Measurements from ENCODE around the gene PPP1R7. TPM values are rescaled to one million over a fixed set of nuclear protein-coding genes. Genes with fewer than 3 reads are reported as not detected.

PPP1R7 gene
- polyA plus RNA-seq, 1 of the 3 experiments (the other 2 are of a cell fraction): 56.9 TPM

DNA sequence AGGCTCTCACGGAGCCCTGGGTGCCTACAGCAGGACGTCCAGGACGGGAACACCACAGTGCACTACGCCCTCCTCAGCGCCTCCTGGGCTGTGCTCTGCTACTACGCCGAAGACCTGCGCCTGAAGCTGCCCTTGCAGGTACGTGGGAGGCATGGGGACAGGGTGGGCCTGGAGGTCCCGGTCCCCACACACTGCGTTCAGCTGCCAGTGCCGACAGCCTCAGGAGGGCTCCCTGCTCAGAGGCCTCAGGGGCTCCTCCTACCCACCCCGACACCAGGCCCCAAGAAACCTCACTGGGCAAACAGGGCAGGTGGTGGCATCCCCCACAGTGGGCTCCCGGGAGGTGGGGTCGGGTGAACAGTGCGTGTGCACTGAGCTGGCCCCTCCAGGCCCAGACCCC, 49.0 kb downstream of the PPP1R7 start:
- Histone ChIP-seq H3K4me1 (ENCODE audit: control insufficient read depth in 1 of 2, insufficient read depth in 2 of 2, low read depth in 1 of 2, low read length in 1 of 2) (no peaks in the 10 kb centered on the region; a peak in 1 of 4 replicates), H3K4me3 (ENCODE audit: low read depth in 2 of 2, low read length in 1 of 2) (no peak overlapping the region), H4K20me1 (ENCODE audit: insufficient read depth) (no peaks in the 10 kb centered on the region), H3K79me2 (ENCODE audit: insufficient read depth) (no peaks in the 10 kb centered on the region), H3K27me3 (ENCODE audit: insufficient read depth) (no peaks in the 10 kb centered on the region), H2AFZ (ENCODE audit: low read depth) (no peak overlapping the region), H3F3A (replicated peaks; ENCODE audit: insufficient read depth) (no peaks in the 10 kb centered on the region), H3K36me3 (replicated peaks in 1 of 2; ENCODE audit: control insufficient read depth in 1 of 2, insufficient read depth in 2 of 2, low read length in 1 of 2) (no peaks in the 10 kb centered on the region), H3K9me3 (no peaks in the 10 kb centered on the region), H3K4me2 (no peak overlapping the region), H3K9ac (no peak overlapping the region), H3K27ac (ENCODE audit: low read depth in 2 of 2, low read length in 1 of 2) (no peak overlapping the region), H3K9me2 (no peaks in the 10 kb centered on the region)
- no peak for TF ChIP-seq TCF12 (IDR thresholded peaks at IDR 0.05)
- TF ChIP-seq, protein P1, sequence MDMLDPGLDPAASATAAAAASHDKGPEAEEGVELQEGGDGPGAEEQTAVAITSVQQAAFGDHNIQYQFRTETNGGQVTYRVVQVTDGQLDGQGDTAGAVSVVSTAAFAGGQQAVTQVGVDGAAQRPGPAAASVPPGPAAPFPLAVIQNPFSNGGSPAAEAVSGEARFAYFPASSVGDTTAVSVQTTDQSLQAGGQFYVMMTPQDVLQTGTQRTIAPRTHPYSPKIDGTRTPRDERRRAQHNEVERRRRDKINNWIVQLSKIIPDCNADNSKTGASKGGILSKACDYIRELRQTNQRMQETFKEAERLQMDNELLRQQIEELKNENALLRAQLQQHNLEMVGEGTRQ (IDR thresholded peaks at IDR 0.05; ENCODE audit: borderline replicate concordance, low read depth, low read length): no peak
- no peak for TF ChIP-seq RAD21 (IDR thresholded peaks at IDR 0.05; ENCODE audit: low read length)
- TF ChIP-seq FOXM1 (IDR thresholded peaks at IDR 0.05; ENCODE audit: low read depth): no peak
- TF ChIP-seq FOSL2 (IDR thresholded peaks at IDR 0.05; ENCODE audit: borderline replicate concordance, low read depth): no peak
- no peak for TF ChIP-seq NRF1 (IDR thresholded peaks at IDR 0.05; ENCODE audit: low read depth, low read length)
- no peak for TF ChIP-seq MXI1 (IDR thresholded peaks at IDR 0.05; ENCODE audit: low read depth, low read length)
- TF ChIP-seq RFX5 (IDR thresholded peaks at IDR 0.05; ENCODE audit: low read length): no peak
- TF ChIP-seq CHD2 (IDR thresholded peaks at IDR 0.05; ENCODE audit: low read length, partially characterized antibody): no peak
- no peak for TF ChIP-seq RCOR1 (IDR thresholded peaks at IDR 0.05; ENCODE audit: low read length)
- TF ChIP-seq GATA2 (CRISPR knock-in tag; IDR thresholded peaks at IDR 0.05): no peak
- ChIA-PET POLR2A (no interaction called here), CTCF (interaction anchor here (1.2 kb wide), 1 partner anchor 12 kb away, joined by 3 read pairs; no protein-coding TSS in a partner anchor)
- no peak for DNase-seq
- WGBS (ENCODE audit: low lambda C conversion rate): 84% methylated on average over 5 of the region's 16 CpGs

- WGBS (ENCODE audit: low lambda C conversion rate): 81% methylated on average over 29 of the region's 42 CpGs
- CTCF ChIA-PET: no interaction called here
- TF ChIP-seq NFIC (IDR thresholded peaks at IDR 0.05; ENCODE audit: borderline replicate concordance) (no peak), CTCF (IDR thresholded peaks at IDR 0.05) (no peak), SMC3 (IDR thresholded peaks at IDR 0.05; ENCODE audit: low read depth, low read length) (no peak), FOSL2 (IDR thresholded peaks at IDR 0.05; ENCODE audit: borderline replicate concordance, low read depth) (no peak), MXI1 (IDR thresholded peaks at IDR 0.05; ENCODE audit: low read depth, low read length) (no peak), TCF12 (IDR thresholded peaks at IDR 0.05) (no peak)
Observed at GRCh38 chr2:241199897-241200821, 49.9 kb downstream of the PPP1R7 start.

More at GRCh38 chr2:241199897-241200821, 49.9 kb downstream of the PPP1R7 start:
- DNase-seq: no peak
- Histone ChIP-seq H3K4me1 (ENCODE audit: control insufficient read depth in 1 of 2, insufficient read depth in 2 of 2, low read depth in 1 of 2, low read length in 1 of 2) (no peaks in the 10 kb centered on the region; a peak in 1 of 4 replicates), H3K4me3 (ENCODE audit: low read depth in 2 of 2, low read length in 1 of 2) (no peak overlapping the region), H3K4me2 (no peak overlapping the region), H2AFZ (ENCODE audit: low read depth) (no peak overlapping the region), H3K27me3 (ENCODE audit: insufficient read depth) (no peaks in the 10 kb centered on the region), H4K20me1 (ENCODE audit: insufficient read depth) (no peaks in the 10 kb centered on the region), H3F3A (replicated peaks; ENCODE audit: insufficient read depth) (no peaks in the 10 kb centered on the region), H3K79me2 (ENCODE audit: insufficient read depth) (no peaks in the 10 kb centered on the region), H3K27ac (ENCODE audit: low read depth in 2 of 2, low read length in 1 of 2) (no peak overlapping the region), H3K9me3 (no peaks in the 10 kb centered on the region), H3K9ac (no peak overlapping the region), H3K36me3 (replicated peaks in 1 of 2; ENCODE audit: control insufficient read depth in 1 of 2, insufficient read depth in 2 of 2, low read length in 1 of 2) (no peaks in the 10 kb centered on the region), H3K9me2 (no peaks in the 10 kb centered on the region)
- POLR2A ChIA-PET: no interaction called here
